Endothelial cell of hepatic sinusoid (primary cell): Measurements from ENCODE around the gene TRIM37.
"Not testable (repeated sequence)": the region's sequence is repeated elsewhere in the genome, so short reads cannot be mapped to it uniquely, and the experiment has no call there.

Source experiments
- in situ Hi-C: cut with HindIII; loops from 2 replicates; pipeline ENCODE4 v1.10.0; 2017; ENCODE audit warnings: low sequenced_read_pairs

The TRIM37 gene

DNA sequence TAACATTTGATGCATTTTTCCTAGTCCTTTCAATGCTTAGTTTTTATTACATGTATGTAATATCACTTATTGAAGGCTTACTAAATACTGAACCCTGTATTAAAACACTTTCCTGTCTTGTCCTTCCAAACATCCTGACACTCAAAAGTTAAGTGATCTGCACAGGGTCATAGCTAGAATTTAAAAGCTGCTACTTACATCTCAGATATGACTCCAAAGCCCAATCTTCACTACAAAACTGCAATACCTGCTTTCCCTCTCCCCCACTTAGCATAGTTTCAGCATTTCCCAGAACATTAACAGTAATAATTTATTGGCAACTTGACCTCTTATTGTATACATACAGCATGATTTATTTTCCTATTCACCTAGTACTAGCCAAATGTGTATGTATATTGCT lies 4.3 kb upstream of the TRIM37 start:
- in situ Hi-C loops: no loop called here

DNA sequence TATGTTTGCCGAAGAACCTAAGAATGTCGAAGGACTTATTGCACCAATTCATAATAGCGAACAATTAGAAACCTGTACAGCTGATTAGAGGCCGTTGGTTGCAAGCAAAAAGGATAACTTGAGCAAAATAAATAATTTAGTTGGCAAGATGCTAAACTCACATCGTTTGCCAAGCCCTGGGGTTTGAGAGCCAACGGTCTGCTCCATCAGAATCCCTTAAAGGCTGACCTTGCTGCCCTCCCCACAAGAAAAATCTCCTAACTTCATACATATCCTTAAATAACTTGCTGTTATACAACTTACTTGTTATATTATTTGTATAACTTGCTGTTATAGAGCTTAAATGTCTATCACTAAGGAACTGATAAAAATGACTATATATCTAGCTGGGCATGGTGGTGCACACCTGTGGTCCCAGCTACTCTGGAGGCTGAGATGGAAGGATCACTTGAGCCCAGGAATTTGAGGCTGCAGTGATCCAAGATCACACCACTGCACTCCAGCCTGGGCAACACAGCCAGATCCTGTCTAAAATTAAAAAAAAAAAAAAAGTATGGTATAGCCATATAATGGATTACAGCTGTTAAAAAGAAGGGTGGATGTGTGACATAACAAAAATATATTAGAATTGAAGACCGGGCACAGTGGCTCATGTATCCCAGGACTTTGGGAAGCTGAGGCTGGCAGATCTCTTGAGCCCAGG lies 1.9 kb upstream of the TRIM37 start:
- in situ Hi-C loops: no loop called here

- in situ Hi-C loops: no loop called here
Measured at GRCh38 chr17:59107306-59107670, 608 bp upstream of the TRIM37 start.

GRCh38 chr17:59105852-59106462 lies 723 bp downstream of the TRIM37 start:
- in situ Hi-C loops: no loop called here

GRCh38 chr17:59101178-59101577 lies 5.5 kb downstream of the TRIM37 start:
- in situ Hi-C loops: no loop called here

DNA sequence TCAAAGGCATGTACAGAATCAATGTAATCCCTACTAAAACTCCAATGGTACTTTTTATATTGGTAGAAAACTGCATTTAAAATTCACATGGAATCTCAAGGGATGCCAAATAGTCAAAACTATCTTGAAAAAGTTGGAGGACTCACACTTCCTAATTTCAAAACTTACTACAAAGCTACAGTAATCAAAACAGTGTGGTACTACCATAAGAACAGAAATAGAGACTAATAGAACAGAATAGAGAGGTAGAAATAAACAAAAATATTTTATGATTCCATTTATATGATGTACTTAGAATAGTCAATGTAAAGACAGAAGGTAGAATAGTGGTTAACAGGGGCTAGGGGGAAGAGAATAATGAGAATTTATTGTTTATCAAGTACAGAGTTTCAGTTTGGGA lies 8.8 kb downstream of the TRIM37 start:
- in situ Hi-C loops: no loop called here

DNA sequence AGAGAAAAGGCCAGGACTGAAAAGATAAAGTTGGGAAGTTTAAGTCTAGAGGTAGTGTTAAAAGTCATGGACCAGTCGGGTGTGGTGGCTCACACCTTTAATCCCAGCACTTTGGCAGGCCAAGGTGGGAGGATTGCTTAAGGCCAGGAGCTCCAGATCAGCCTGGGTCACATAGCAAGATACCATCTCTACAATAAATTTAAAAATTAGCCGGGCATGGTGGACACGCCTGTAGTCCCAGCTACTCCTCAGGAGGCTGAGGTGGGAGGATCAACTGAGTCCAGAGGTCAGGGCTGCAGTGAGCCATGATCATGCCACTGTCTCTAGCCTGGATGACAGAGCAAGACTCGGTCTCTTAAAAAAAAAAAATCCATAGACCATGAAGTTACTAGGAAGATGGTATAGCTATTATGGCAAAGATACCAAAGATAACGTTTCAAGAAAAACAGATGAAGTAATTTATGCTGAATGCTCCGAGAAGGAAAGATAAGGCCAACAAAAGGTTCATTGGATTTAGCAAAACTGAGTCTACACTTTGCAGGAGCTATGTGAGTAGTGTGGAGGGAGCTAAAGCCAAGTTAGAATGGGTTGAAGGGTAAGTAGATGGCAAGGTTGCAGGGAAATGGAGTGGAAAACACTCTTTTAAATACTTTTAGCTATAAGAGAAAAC lies 11.7 kb downstream of the TRIM37 start:
- in situ Hi-C loops: no loop called here

- in situ Hi-C loops: no loop called here
Measured at GRCh38 chr17:59093702-59094231, 12.9 kb downstream of the TRIM37 start.

DNA sequence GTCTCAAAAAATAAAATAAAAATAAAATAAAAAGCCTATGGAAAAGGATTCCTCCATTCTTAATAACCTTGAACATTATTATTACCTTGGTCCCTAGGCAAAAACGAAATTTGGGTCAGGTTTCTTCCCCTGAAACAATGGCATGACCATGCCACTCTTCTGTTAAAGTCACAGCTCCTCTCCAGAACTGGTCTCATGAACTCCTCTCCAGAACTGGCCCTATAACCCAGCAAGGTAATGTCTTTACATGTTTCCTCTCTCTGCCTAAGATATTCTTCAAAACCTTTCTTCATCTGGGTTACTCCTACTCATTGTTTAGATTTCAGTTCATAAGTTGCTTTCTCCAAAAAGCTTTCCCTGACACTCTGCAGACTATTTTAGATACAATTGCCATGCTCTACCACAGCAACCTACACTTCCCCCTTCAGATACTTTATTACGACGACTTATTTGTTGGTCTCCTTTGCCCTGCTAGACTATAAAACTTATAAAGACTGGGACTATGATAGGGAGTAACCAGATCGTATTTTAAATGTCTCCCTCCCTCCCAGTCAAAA lies 13.5 kb downstream of the TRIM37 start:
- in situ Hi-C loops: no loop called here

DNA sequence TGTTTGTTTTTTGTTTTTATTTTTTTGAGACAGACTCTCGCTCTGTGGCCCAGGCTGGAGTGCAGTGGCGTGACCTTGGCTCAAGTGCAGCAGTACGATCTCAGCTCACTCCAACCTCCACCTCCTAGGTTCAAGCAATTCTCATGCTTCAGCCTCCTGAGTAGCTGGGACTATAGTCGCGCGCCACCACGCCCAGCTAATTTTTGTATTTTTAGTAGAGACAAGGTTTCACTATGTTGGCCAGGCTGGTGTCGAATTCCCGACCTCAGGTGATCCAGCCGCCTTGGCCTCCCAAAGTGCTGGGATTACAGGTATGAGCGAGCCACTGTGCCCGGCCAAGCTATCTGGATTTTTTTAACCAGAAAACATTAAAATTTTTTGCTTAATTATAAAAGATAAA lies 16.1 kb downstream of the TRIM37 start:
- in situ Hi-C loops: not testable (repeated sequence)

DNA sequence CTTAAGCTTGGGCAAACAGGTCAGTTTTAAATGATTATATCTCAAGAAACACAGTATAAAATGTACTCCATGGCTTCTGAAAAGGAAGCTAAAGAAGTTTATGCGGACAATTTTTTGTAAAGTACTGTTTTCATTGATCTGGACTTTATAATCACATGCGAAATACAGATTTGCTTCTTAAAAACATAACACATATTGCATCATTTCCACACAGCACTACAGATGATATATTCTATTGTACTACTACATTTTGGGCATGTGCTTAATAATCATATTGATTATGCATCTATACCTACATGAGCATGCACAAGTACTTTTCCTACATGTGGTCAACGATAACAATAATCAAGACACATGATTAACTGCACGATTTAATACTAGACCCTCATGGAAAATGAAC lies 22.5 kb downstream of the TRIM37 start:
- in situ Hi-C loops: no loop called here

- in situ Hi-C loops: no loop called here
Measured at GRCh38 chr17:59074494-59074893, 32.2 kb downstream of the TRIM37 start.

- in situ Hi-C loops: no loop called here
Measured at GRCh38 chr17:59073972-59074371, 32.7 kb downstream of the TRIM37 start.

- in situ Hi-C loops: no loop called here
Measured at GRCh38 chr17:59069856-59070255, 36.8 kb downstream of the TRIM37 start.

DNA sequence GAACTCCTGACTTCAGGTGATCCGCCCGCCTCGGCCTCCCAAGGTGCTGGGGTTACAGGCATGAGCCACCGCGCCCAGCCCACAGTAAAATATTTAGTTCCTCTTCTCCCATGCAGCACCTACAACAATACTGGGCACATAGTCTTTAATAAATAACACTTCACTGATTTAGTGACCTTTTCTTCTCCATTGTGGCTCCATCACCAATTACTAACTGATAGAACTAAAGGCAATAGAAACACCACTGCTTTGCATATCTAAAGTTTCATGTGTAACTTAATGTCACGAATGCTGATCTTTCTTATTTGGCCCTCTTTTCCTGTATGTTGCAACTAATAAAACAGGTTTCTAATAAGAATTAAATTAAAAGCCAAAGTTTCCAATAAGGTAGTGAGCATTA lies 38.9 kb downstream of the TRIM37 start:
- in situ Hi-C loops: no loop called here

DNA sequence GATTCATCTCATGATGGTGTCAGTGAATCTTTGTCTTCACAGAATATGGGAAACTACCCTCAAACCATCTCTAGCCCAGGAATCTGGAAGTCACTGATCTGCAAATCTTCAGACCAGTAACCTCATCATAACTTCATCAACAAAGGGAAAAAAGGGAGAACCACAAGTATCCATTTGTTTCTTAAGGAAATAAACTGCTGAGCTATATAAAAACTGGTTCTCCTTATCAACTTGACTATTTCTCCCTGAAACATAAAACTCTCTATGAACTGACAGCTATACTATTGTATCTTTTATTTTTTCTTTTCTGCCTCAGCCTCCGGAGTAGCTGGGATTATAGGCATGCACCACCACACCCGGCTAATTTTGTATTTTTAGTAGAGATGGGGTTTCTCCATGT lies 39.3 kb downstream of the TRIM37 start:
- in situ Hi-C loops: no loop called here

- in situ Hi-C loops: no loop called here
Measured at GRCh38 chr17:59062509-59062908, 44.2 kb downstream of the TRIM37 start.

- in situ Hi-C loops: no loop called here
Measured at GRCh38 chr17:59056857-59057256, 49.8 kb downstream of the TRIM37 start.

DNA sequence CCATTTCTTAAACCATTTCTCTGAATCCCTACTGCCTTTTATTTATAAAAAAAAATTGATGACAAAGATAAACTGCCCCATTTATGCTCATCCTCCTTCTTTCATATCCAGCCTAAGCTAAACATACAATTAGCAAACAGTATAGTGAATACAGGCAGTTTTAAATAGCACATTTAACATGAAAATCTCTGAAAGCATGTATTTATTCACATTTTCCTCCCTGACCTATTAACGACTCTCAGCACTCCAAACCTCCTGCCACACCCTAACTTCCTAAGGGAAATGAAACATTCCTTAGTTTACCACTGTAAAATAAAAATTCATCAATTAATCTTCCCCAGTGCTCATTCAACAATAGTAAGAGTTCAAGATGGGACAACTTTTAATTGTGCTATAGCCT lies 56.9 kb downstream of the TRIM37 start:
- in situ Hi-C loops: no loop called here

DNA sequence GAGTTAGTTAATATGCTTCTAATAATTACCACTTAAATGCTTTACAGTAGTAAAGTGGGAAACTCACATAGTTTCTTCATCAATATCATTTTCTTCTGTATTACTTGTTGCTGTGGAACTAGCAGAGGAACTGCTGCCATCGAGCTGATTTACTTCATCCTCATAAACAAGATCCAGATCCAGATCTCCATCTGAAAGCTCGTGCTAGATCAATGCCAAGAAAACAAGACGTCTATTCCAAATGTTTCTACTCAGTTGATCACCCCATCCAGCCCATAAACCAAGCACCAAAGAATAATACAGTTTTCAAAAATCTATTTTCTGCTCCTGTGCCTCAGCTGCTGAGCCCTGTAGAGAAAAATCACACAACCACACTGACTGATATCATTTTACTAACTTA lies 59.1 kb downstream of the TRIM37 start:
- in situ Hi-C loops: no loop called here

DNA sequence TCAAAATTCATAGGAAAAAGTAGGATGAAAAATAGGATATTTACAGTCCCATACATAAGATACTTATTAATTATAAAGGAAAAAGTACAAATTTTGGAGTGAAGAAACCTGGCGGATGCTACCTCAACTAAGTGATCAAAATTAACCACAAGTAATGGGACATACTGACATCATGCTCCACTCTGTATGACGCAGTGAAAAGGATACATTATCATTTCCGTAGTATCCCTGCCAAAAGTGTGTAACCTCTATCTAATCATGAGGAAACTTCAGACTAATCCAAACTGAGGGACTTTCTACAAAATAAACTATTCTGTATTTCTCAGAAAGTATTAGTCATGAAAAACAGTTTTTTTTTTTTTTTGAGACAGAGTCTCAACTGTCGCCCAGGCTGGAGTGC lies 60.5 kb downstream of the TRIM37 start:
- in situ Hi-C loops: no loop called here

DNA sequence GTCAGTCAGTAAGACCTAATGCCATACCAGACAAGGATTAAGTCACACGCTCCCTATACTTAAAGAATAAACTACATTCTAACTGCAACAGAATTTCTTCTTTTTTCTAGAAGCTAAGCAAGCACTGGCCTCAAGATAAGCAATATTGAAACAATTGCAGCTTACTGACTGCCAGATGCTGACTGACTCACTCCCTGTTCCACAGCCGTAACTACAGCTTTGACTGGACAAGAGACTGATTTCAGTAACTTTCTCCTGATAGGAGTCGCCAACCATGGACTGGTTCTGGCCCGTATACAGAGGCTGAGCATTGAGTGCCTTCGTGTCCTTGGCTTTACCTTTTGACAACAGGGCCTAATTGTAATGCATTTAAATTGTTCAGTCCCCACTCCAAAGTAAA lies 67.9 kb downstream of the TRIM37 start:
- in situ Hi-C loops: no loop called here
